Motor neuron (in vitro differentiated cells): Measurements from ENCODE around the gene TGFBR1. TPM values are rescaled to one million over a fixed set of nuclear protein-coding genes. Genes with fewer than 3 reads are reported as not detected.
"Not testable (repeated sequence)": the region's sequence is repeated elsewhere in the genome, so short reads cannot be mapped to it uniquely, and the experiment has no call there.

Experiments
- ATAC-seq, 8 experiments: fragments of 200-7000 bp; cut with Tn5 transposase; replicated peaks in 6 of 8; 2 replicates each; pipeline ENCODE4 v1.8.0; 2021; ENCODE audit warnings: mild to moderate bottlenecking in 8 of 8, moderate library complexity in 8 of 8
- H3K27ac ChIP-seq, 2 donors: fragments of 250-450 bp; sonication (Bioruptor Pico); 2 replicates each; pipeline ENCODE4 v1.9.0; 2021; ENCODE audit warnings: antibody characterized with exemption in 2 of 2, mild to moderate bottlenecking in 2 of 2, moderate library complexity in 1 of 2
- H3K4me1 ChIP-seq, 2 donors: fragments of 250-450 bp; sonication (Bioruptor Pico); replicated peaks in 1 of 2; 2 replicates each; pipeline ENCODE4 v1.6.1; 2021; ENCODE audit warnings: antibody characterized with exemption in 2 of 2, mild to moderate bottlenecking in 2 of 2, moderate library complexity in 1 of 2
- H3K4me3 ChIP-seq, 5 donors: fragments of 250-450 bp; sonication (Bioruptor Pico); 2 replicates each; pipeline ENCODE4 v1.9.0; 2021; ENCODE audit warnings: antibody characterized with exemption in 5 of 5, mild to moderate bottlenecking in 5 of 5, moderate library complexity in 4 of 5
- WGBS, 10 experiments: fragments of 450-650 bp; shearing (Covaris generic); methylation state at CpG; one replicate each; pipeline ENCODE4 v1.0.0; 2022; 5-methylcytosine and 5-hydroxymethylcytosine counted together
- in situ Hi-C, 9 experiments: fragments of 400-800 bp; cut with MboI; loops; one replicate each; pipeline ENCODE4 v1.15.0; 2021; ENCODE audit warnings: low sequenced_read_pairs in 9 of 9, low pct_unique_long_range_greater_than_20kb in 2 of 9; ENCODE audit not compliant: unreplicated experiment in 9 of 9
- total RNA-seq, 8 experiments: library from RNA; unstranded; fragments of 300-600 nt; gene quantifications; 2 replicates each; pipeline versions ENCODE4 v1.2.3 to v1.2.4, GENCODE V29; 2022

Gene TGFBR1
- total RNA-seq, 8 experiments from 2014 or later, result 15.7 to 71.7 (median 33.8) TPM

DNA sequence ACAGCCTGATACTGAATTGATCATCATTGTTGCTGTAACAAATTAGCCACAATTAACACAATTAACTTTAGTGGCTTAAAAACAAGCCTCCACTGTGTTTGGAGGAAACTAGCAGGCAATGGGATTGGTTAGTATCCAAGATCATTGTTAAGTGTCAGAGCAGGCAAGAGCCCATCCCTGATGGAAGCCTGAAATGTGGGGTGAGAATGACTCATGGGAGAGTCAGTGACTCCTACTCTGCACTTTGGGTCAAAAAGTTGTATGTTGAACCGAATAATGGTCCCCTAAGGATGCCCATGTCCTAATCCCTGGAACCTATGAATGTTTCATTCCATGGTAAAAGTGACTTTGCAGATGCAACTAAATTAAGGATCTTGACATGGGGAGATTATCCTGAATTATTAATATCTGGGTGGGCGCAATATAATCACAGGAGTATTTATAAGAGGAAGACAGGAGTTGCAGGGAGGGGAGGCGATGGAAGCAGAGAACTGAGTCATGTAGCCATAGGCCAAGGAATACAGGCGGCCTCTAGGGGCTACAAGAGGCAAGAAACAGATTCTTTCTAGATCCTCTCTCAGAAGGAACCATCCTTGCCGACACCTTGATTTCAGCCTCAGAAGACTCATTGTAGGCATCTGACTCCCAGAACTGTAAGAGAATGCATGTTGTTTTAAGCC is 88.0 kb downstream of the TGFBR1 start:
- in situ Hi-C loops, result loop anchor here in 3 of 9 experiments (25.0 kb wide), 3 partner anchors 619 to 1394 kb away; partner anchors contain the start of genes CAVIN4 (in 1 of the 3) and NR4A3 (in 1 of the 3)
- 40 to 86% (median 74%) methylated on average over 2 to 5 of the region's 5 CpGs; no CpG with 5 or more reads in 2 of the 10 experiments for WGBS, 10 experiments
- ATAC-seq, result peak in 2 of 8 experiments; percentile 23 to 36
- Histone ChIP-seq H3K27ac (no peak overlapping the region), H3K4me1 (peaks cover 0 to 9% of the 10 kb centered on the region in 2 donors), H3K4me3 (no peak overlapping the region)

GRCh38 chr9:99193466-99193821 is 88.5 kb downstream of the TGFBR1 start:
- WGBS, 10 experiments, result 33 to 100% (median 66%) methylated on average over 1 to 2 of the region's 2 CpGs; no CpG with 5 or more reads in 3 of the 10 experiments
- in situ Hi-C loops, result loop anchor here in 3 of 9 experiments (25.0 kb wide), 3 partner anchors 619 to 1394 kb away; partner anchors contain the start of genes CAVIN4 (in 1 of the 3) and NR4A3 (in 1 of the 3)
- Histone ChIP-seq H3K4me1 (peaks cover 0 to 9% of the 10 kb centered on the region in 2 donors), H3K27ac (no peak overlapping the region), H3K4me3 (no peak overlapping the region)
- no peak for ATAC-seq

- WGBS, 10 experiments, result 21 to 100% (median 79%) methylated on average over 1 to 5 of the region's 5 CpGs
- not testable (repeated sequence) for ATAC-seq, H3K27ac ChIP-seq, H3K4me1 ChIP-seq, H3K4me3 ChIP-seq
- in situ Hi-C loops, result loop anchor here in 3 of 9 experiments (25.0 kb wide), 3 partner anchors 616 to 1391 kb away; partner anchors contain the start of genes CAVIN4 (in 1 of the 3) and NR4A3 (in 1 of the 3)
These were observed 91.6 kb downstream of the TGFBR1 start for GRCh38 chr9:99196484-99196883.

DNA sequence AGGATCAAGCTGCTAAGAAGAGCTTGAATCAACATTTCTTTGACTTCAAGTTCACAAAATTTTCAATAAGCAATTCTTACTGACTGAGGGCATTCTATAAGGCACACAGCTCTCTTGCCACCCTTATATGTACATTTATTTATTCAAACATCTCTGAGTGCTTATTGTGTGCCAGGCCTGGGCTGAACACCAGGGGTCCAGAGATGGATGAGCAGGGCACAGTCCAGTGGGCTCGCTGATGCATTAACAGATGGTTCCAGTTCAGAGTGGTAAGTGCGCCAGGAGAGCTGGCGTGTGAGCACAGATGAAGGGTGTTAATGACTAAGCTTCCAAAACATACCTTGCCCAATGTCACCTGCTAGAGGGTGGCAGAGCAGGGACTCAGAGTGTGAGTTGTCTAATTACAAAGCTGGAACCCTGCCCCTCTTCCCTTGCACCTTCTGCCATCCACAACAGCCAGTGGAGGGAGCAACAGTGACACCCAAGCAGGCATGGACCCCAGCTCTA is 92.3 kb downstream of the TGFBR1 start:
- in situ Hi-C loops, result loop anchor here in 3 of 9 experiments (25.0 kb wide), 3 partner anchors 615 to 1390 kb away; partner anchors contain the start of genes CAVIN4 (in 1 of the 3) and NR4A3 (in 1 of the 3)
- 81 to 100% (median 86%) methylated on average over 1 to 3 of the region's 3 CpGs; no CpG with 5 or more reads in 3 of the 10 experiments for WGBS, 10 experiments
- no peak overlapping the region for H3K4me3 ChIP-seq
- no peak for ATAC-seq
- H3K27ac ChIP-seq, result no peak overlapping the region
- peaks cover 3 to 4% of the 10 kb centered on the region in 2 donors for H3K4me1 ChIP-seq

- Histone ChIP-seq H3K4me1 (peaks cover 3 to 4% of the 10 kb centered on the region in 2 donors), H3K27ac (no peak overlapping the region), H3K4me3 (no peak overlapping the region)
- peak; percentile 18 to 88 (median 54) for ATAC-seq
- in situ Hi-C loops, result loop anchor here in 3 of 9 experiments (25.0 kb wide), 3 partner anchors 614 to 1389 kb away; partner anchors contain the start of genes CAVIN4 (in 1 of the 3) and NR4A3 (in 1 of the 3)
- WGBS, 10 experiments, result 20 to 48% (median 45%) methylated on average over 2 to 7 of the region's 9 CpGs; no CpG with 5 or more reads in 5 of the 10 experiments
These were observed 93.1 kb downstream of the TGFBR1 start for GRCh38 chr9:99197987-99198386.

- 79 to 100% (median 84%) methylated on average over 2 to 8 of the region's 8 CpGs for WGBS, 10 experiments
- H3K27ac ChIP-seq, result no peak overlapping the region
- ATAC-seq, result no peak
- in situ Hi-C loops, result loop anchor here in 3 of 9 experiments (25.0 kb wide), 3 partner anchors 612 to 1387 kb away; partner anchors contain the start of genes CAVIN4 (in 1 of the 3) and NR4A3 (in 1 of the 3)
- H3K4me1 ChIP-seq, result peaks cover 3 to 4% of the 10 kb centered on the region in 2 donors
- no peak overlapping the region for H3K4me3 ChIP-seq
These were observed 95.1 kb downstream of the TGFBR1 start for GRCh38 chr9:99199938-99200539.

DNA sequence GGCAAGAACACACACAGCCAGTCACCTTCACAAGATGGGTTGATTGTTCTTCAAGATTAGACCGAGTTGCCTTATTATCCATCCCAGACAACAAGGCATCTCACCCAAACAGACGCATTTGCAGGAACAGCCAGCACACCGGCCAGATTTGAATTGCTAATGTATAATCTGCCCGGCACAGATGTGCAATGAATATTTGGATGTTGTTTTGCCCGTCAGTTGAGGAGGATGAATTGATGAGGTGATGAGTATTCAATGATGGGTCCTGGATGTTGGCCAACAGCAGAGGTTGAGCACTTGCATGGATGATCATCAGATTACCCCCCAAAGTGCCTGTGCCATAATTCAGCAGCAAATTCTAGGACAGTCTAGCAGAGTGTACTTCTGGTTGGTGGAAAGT is 96.7 kb downstream of the TGFBR1 start:
- peak in 6 of 8 experiments; percentile 30 to 98 (median 74) for ATAC-seq
- Histone ChIP-seq H3K4me1 (peaks cover 3 to 4% of the 10 kb centered on the region in 2 donors), H3K27ac (no peak overlapping the region), H3K4me3 (no peak overlapping the region)
- 0 to 64% (median 23%) methylated on average over 2 to 3 of the region's 5 CpGs; no CpG with 5 or more reads in 7 of the 10 experiments for WGBS, 10 experiments
- in situ Hi-C loops, result no loop called here

Other genes with a start within 250 kb of the TGFBR1 start
- gene COL15A1, start 161.2 kb upstream of the TGFBR1 start, total RNA-seq, result 10 to 100 TPM in 1 of 8 experiments, 1 to 10 TPM in 2, under 1 TPM in 4, not detected in 1; 0.05 to 46.3 (median 0.35) TPM
- 10 to 100 TPM; 16.7 to 62.2 (median 27.8) TPM for gene ALG2, start 116.8 kb downstream of the TGFBR1 start, total RNA-seq
- 100 to 1,000 TPM; 194 to 412 (median 285) TPM for gene SEC61B, start 117.2 kb downstream of the TGFBR1 start, total RNA-seq